Brain pericyte (primary cell): ENCODE results near the gene MRPS18A.
A peak's percentile ranks its signal among the peaks of the same experiment; 100 is the strongest.
"Not testable (repeated sequence)": the region's sequence is repeated elsewhere in the genome, so short reads cannot be mapped to it uniquely, and the experiment has no call there.

Experiments
- DNase-seq: peaks from one replicate; pipeline ENCODE4 v3.0.0-alpha.2; 2012; ENCODE audit warnings: low read depth, low spot score

The MRPS18A gene

GRCh38 chr6:43635387-43636307, 51.9 kb downstream of the MRPS18A start, which contains the start of gene MAD2L1BP:
MAD2L1BP (plus strand) TSS chr6:43635840; CDS start chr6:43635876, 36 bp downstream.
- no peak for DNase-seq

- DNase-seq = no peak
These were observed 52.8 kb downstream of the MRPS18A start for GRCh38 chr6:43634702-43635303.

GRCh38 chr6:43633002-43633401, 54.6 kb downstream of the MRPS18A start:
- DNase-seq = not testable (repeated sequence)

- no peak for DNase-seq
These were observed 56.5 kb downstream of the MRPS18A start for GRCh38 chr6:43630980-43631619.

GRCh38 chr6:43629505-43630300, 57.9 kb downstream of the MRPS18A start:
- DNase-seq = peak; percentile 88

GRCh38 chr6:43629104-43629504, 58.5 kb downstream of the MRPS18A start, which contains the start of gene GTPBP2:
GTPBP2 (minus strand) TSS chr6:43629264; CDS start chr6:43629162, 102 bp downstream.
- peak; percentile 97 for DNase-seq

GRCh38 chr6:43628393-43629103, 59.0 kb downstream of the MRPS18A start:
- DNase-seq = no peak

- DNase-seq = no peak
These were observed 60.4 kb downstream of the MRPS18A start for GRCh38 chr6:43627008-43627825.

- no peak for DNase-seq
These were observed 62.1 kb downstream of the MRPS18A start for GRCh38 chr6:43625393-43625992.

- no peak for DNase-seq
These were observed 62.8 kb downstream of the MRPS18A start for GRCh38 chr6:43624786-43625288.

- no peak for DNase-seq
These were observed 63.5 kb downstream of the MRPS18A start for GRCh38 chr6:43623880-43624785.

- DNase-seq = no peak
These were observed 65.0 kb downstream of the MRPS18A start for GRCh38 chr6:43622541-43622940.

GRCh38 chr6:43621836-43622180, 65.8 kb downstream of the MRPS18A start:
- DNase-seq = no peak
